HG02852 (cell line): ENCODE data around the gene MEIS3.
"Not testable (repeated sequence)": the region's sequence is repeated elsewhere in the genome, so short reads cannot be mapped to it uniquely, and the experiment has no call there.

Experiments
- ATAC-seq: cut with Tn5 transposase; IDR thresholded peaks from one replicate; pipeline ENCODE4 v1.9.1; 2021; ENCODE audit warnings: mild to moderate bottlenecking, moderate library complexity; ENCODE audit not compliant: unreplicated experiment

Gene MEIS3

GRCh38 chr19:47388721-47389120, 30.6 kb downstream of the MEIS3 start:
- ATAC-seq: not testable (repeated sequence)

GRCh38 chr19:47387623-47388022, 31.7 kb downstream of the MEIS3 start:
- ATAC-seq: not testable (repeated sequence)

GRCh38 chr19:47386582-47386981, 32.7 kb downstream of the MEIS3 start:
- ATAC-seq: not testable (repeated sequence)

- not testable (repeated sequence) for ATAC-seq
These were observed 34.8 kb downstream of the MEIS3 start for GRCh38 chr19:47384533-47384932.

- not testable (repeated sequence) for ATAC-seq
These were observed 35.4 kb downstream of the MEIS3 start for GRCh38 chr19:47383890-47384289.

GRCh38 chr19:47381653-47382279, 37.6 kb downstream of the MEIS3 start:
- no peak for ATAC-seq

- no peak for ATAC-seq
These were observed 38.2 kb downstream of the MEIS3 start for GRCh38 chr19:47381121-47381520.

- ATAC-seq: no peak
These were observed 38.8 kb downstream of the MEIS3 start for GRCh38 chr19:47380559-47380958.

- ATAC-seq: no peak
These were observed 39.9 kb downstream of the MEIS3 start for GRCh38 chr19:47379381-47379938.

- ATAC-seq: no peak
These were observed 41.1 kb downstream of the MEIS3 start for GRCh38 chr19:47378246-47378645.

- no peak for ATAC-seq
These were observed 41.5 kb downstream of the MEIS3 start for GRCh38 chr19:47377801-47378200.

GRCh38 chr19:47377208-47377701, 42.1 kb downstream of the MEIS3 start:
- ATAC-seq: no peak

GRCh38 chr19:47376589-47377144, 42.7 kb downstream of the MEIS3 start:
- ATAC-seq: no peak

GRCh38 chr19:47375694-47376588, 43.4 kb downstream of the MEIS3 start:
- ATAC-seq: no peak

GRCh38 chr19:47374876-47375693, 44.2 kb downstream of the MEIS3 start:
- no peak for ATAC-seq

GRCh38 chr19:47373246-47374240, 45.8 kb downstream of the MEIS3 start:
- no peak for ATAC-seq

- ATAC-seq: no peak
These were observed 46.7 kb downstream of the MEIS3 start for GRCh38 chr19:47372603-47373002.

GRCh38 chr19:47371261-47371660, 48.1 kb downstream of the MEIS3 start:
- no peak for ATAC-seq

- no peak for ATAC-seq
These were observed 49.2 kb downstream of the MEIS3 start for GRCh38 chr19:47370045-47370611.
